GM13977 (cell line): ENCODE data around the gene RPL11.
"Not testable (repeated sequence)": the region's sequence is repeated elsewhere in the genome, so short reads cannot be mapped to it uniquely, and the experiment has no call there.

Source experiments
- DNase-seq: peaks from one replicate; pipeline ENCODE4 v3.0.0; 2012; ENCODE audit warnings: low spot score
- CTCF ChIP-seq: IDR thresholded peaks from 2 replicates; pipeline ENCODE4 v1.5.1; 2012; ENCODE audit warnings: mild to moderate bottlenecking, control low read depth; ENCODE audit not compliant: insufficient read depth; ENCODE audit errors: extremely low read depth, missing control alignments
- in situ Hi-C: fragments of 300-500 bp; cut with MboI; formaldehyde crosslinking; loops from one replicate; pipeline ENCODE4 v1.12.0; 2022; ENCODE audit warnings: low sequenced_read_pairs, low pct_unique_long_range_greater_than_20kb, mixed read lengths, inconsistent platforms; ENCODE audit not compliant: unreplicated experiment

RPL11 gene

GRCh38 chr1:23727362-23727811 is 35.8 kb downstream of the RPL11 start:
- TF ChIP-seq CTCF = no peak
- DNase-seq = no peak
- in situ Hi-C loops = no loop called here

- no peak for DNase-seq
- no peak for TF ChIP-seq CTCF
- in situ Hi-C loops = no loop called here
Observed at GRCh38 chr1:23732363-23733224, 41.0 kb downstream of the RPL11 start.

- DNase-seq, in situ Hi-C loops: not testable (repeated sequence)
Observed at GRCh38 chr1:23733281-23733680, 41.7 kb downstream of the RPL11 start.

- no peak for TF ChIP-seq CTCF
- DNase-seq = no peak
- in situ Hi-C loops = no loop called here
Observed at GRCh38 chr1:23736437-23737134, 45.0 kb downstream of the RPL11 start.

GRCh38 chr1:23741609-23742008 is 50.0 kb downstream of the RPL11 start:
- in situ Hi-C loops = loop anchor here (10.0 kb wide), 2 partner anchors 47 to 197 kb away; partner anchors contain the start of gene RPL11
- no peak for TF ChIP-seq CTCF
- DNase-seq = no peak

- TF ChIP-seq CTCF = no peak
- no peak for DNase-seq
- in situ Hi-C loops = loop anchor here (10.0 kb wide), 2 partner anchors 48 to 198 kb away; partner anchors contain the start of gene RPL11
Observed at GRCh38 chr1:23742670-23743286, 51.2 kb downstream of the RPL11 start.
